ENCODE results near the gene ANTXR2. TPM values are rescaled to one million over a fixed set of nuclear protein-coding genes. Genes with fewer than 3 reads are reported as not detected.

The ANTXR2 gene
- total RNA-seq, 1 donor from 2014 or later: 28.3 TPM

GRCh38 chr4:80009806-80010205 lies 63.2 kb downstream of the ANTXR2 start:
- no peak overlapping the region for H3K27ac ChIP-seq
- no peaks in the 10 kb centered on the region for H3K4me1 ChIP-seq
- Mint-ChIP-seq H3K27me3 (ENCODE audit: insufficient read depth, low read depth) (no peaks in the 10 kb centered on the region), H3K27ac (no peak overlapping the region), H3K4me3 (no peak overlapping the region), H3K4me1 (no peaks in the 10 kb centered on the region), H3K36me3 (peaks cover 13% of the 10 kb centered on the region), H3K9me3 (peaks cover under 1% of the 10 kb centered on the region)
- H3F3A ChIP-seq (ENCODE audit: low read depth): no peaks in the 10 kb centered on the region
- H3K36me3 ChIP-seq: no peaks in the 10 kb centered on the region
- H2AFZ ChIP-seq (replicated peaks): no peak overlapping the region
- TF ChIP-seq EZH2 (IDR thresholded peaks at IDR 0.05): no peak
- no peak for TF ChIP-seq CTCF (IDR thresholded peaks at IDR 0.05)
- TF ChIP-seq EZH2phosphoT487 (IDR thresholded peaks at IDR 0.05): no peak
- H3K9me3 ChIP-seq (ENCODE audit: low read depth): no peaks in the 10 kb centered on the region
- H3K4me3 ChIP-seq: no peak overlapping the region
- DNase-seq (ENCODE audit: low spot score): no peak
- H3K27me3 ChIP-seq: no peaks in the 10 kb centered on the region
- H3K79me2 ChIP-seq (ENCODE audit: low read depth): no peaks in the 10 kb centered on the region
- H3K9ac ChIP-seq: no peak overlapping the region
- no peaks in the 10 kb centered on the region for H4K20me1 ChIP-seq (ENCODE audit: low read depth)
- no peak overlapping the region for H3K4me2 ChIP-seq

GRCh38 chr4:80008971-80009370 lies 64.1 kb downstream of the ANTXR2 start:
- Histone ChIP-seq H3K4me3 (no peak overlapping the region), H3K27ac (no peak overlapping the region), H4K20me1 (ENCODE audit: low read depth) (no peaks in the 10 kb centered on the region), H2AFZ (replicated peaks) (no peak overlapping the region), H3F3A (ENCODE audit: low read depth) (no peaks in the 10 kb centered on the region), H3K9me3 (ENCODE audit: low read depth) (peaks cover 4% of the 10 kb centered on the region), H3K36me3 (peaks cover 6% of the 10 kb centered on the region), H3K4me2 (no peak overlapping the region), H3K4me1 (no peaks in the 10 kb centered on the region), H3K27me3 (no peaks in the 10 kb centered on the region), H3K9ac (no peak overlapping the region), H3K79me2 (ENCODE audit: low read depth) (no peaks in the 10 kb centered on the region)
- no peaks in the 10 kb centered on the region for H3K4me1 Mint-ChIP-seq
- H3K4me3 Mint-ChIP-seq: no peak overlapping the region
- peaks cover 7% of the 10 kb centered on the region for H3K9me3 Mint-ChIP-seq
- no peak for DNase-seq (ENCODE audit: low spot score)
- no peak for TF ChIP-seq CTCF (IDR thresholded peaks at IDR 0.05)
- no peak for TF ChIP-seq EZH2 (IDR thresholded peaks at IDR 0.05)
- no peak for TF ChIP-seq EZH2phosphoT487 (IDR thresholded peaks at IDR 0.05)
- peaks cover 19% of the 10 kb centered on the region for H3K36me3 Mint-ChIP-seq
- H3K27ac Mint-ChIP-seq: no peak overlapping the region
- H3K27me3 Mint-ChIP-seq (ENCODE audit: insufficient read depth, low read depth): no peaks in the 10 kb centered on the region

GRCh38 chr4:80008351-80008750 lies 64.7 kb downstream of the ANTXR2 start:
- no peak for DNase-seq (ENCODE audit: low spot score)
- H3K4me3 ChIP-seq: no peak overlapping the region
- H4K20me1 ChIP-seq (ENCODE audit: low read depth): no peaks in the 10 kb centered on the region
- H3K27ac ChIP-seq: no peak overlapping the region
- no peak overlapping the region for H3K27ac Mint-ChIP-seq
- H3K27me3 ChIP-seq: no peaks in the 10 kb centered on the region
- no peak overlapping the region for H3K4me2 ChIP-seq
- H3K36me3 Mint-ChIP-seq: peaks cover 21% of the 10 kb centered on the region
- H3K4me1 ChIP-seq: no peaks in the 10 kb centered on the region
- H3K9me3 ChIP-seq (ENCODE audit: low read depth): peaks cover 4% of the 10 kb centered on the region
- TF ChIP-seq EZH2 (IDR thresholded peaks at IDR 0.05) (no peak), EZH2phosphoT487 (IDR thresholded peaks at IDR 0.05) (no peak), CTCF (IDR thresholded peaks at IDR 0.05) (no peak)
- no peaks in the 10 kb centered on the region for H3F3A ChIP-seq (ENCODE audit: low read depth)
- peaks cover 7% of the 10 kb centered on the region for H3K9me3 Mint-ChIP-seq
- H3K4me3 Mint-ChIP-seq: no peak overlapping the region
- H3K4me1 Mint-ChIP-seq: no peaks in the 10 kb centered on the region
- H3K9ac ChIP-seq: no peak overlapping the region
- H2AFZ ChIP-seq (replicated peaks): no peak overlapping the region
- no peaks in the 10 kb centered on the region for H3K79me2 ChIP-seq (ENCODE audit: low read depth)
- H3K36me3 ChIP-seq: peaks cover 6% of the 10 kb centered on the region
- no peaks in the 10 kb centered on the region for H3K27me3 Mint-ChIP-seq (ENCODE audit: insufficient read depth, low read depth)

All from neural progenitor cell (in vitro differentiated cells).